ENCODE data around the gene STAT1. TPM values are rescaled to one million over a fixed set of nuclear protein-coding genes. Genes with fewer than 3 reads are reported as not detected.

STAT1 gene
- total RNA-seq = 74.0 and 76.5 TPM in 2 replicates
- long read RNA-seq, full-length matches to known transcripts = 394 of 522 reads
- long read RNA-seq, partial matches to known transcripts = 88 of 522 reads
- long read RNA-seq, other reads (novel, unspliced or antisense) = 40 of 522 reads

DNA sequence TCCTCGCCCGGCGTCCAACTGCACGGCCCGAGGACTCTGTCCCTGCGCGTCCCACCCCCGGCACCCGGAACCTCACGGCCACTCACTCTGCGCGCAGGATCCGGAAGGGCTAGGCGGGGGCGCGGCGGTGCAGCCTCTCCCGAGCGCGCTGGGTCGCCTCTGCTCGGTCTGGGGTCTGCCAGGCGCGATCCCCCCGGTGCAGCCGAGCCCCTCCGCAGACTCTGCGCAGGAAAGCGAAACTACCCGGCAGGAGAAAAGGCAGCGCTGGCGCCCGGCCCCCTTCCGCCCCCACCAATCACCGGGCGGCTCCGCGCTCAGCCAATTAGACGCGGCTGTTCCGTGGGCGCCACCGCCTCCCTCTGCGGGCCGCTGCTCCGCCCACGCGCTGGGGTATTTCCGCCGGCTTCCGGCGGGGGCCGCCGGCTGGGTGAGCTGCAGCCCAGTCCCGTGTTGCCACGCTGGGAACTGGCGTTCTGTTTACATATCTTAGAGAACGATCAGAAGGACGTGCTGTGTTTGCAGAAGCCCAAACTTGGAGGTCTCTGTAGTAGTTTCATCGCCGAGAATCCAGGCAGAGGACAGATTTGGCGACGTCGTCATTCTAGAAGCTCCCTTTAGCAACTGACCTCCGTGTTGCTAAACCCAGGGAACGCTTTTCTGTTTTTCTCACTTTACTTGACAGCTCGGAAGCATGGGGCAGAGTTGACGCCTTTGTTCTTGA is at the start of gene STAT1:
TSS of gene STAT1 (minus strand) at position 240 of the 721 bp plus-strand sequence. CDS start 4,168 bp downstream, outside the sequence.
- H3K4me1 Mint-ChIP-seq (ENCODE audit: unreplicated experiment) = peaks cover 8% of the 10 kb centered on the region
- H3K27me3 Mint-ChIP-seq (ENCODE audit: unreplicated experiment) = no peaks in the 10 kb centered on the region
- H3K36me3 Mint-ChIP-seq (ENCODE audit: unreplicated experiment) = peaks cover 13% of the 10 kb centered on the region

DNA sequence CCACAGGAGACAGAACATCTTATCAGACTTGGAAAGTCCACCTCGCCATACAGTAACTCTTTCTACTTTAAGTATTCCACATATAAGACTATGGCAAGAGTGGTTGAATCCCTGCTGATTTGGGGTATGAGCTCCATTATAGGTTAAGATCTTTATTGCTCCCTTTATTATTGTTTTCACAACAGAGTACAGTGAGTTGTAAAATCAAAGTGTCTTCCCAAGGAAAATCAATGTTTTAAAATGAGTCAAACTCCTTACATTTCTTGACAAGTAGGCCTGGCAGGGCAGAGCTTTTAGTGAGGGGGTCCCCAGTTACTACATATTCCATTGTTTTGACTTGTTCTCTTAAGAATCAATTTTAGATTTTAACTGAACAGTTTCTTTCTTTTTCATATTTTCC is 49.6 kb upstream of the STAT1 start:
- TF ChIP-seq, protein P1, sequence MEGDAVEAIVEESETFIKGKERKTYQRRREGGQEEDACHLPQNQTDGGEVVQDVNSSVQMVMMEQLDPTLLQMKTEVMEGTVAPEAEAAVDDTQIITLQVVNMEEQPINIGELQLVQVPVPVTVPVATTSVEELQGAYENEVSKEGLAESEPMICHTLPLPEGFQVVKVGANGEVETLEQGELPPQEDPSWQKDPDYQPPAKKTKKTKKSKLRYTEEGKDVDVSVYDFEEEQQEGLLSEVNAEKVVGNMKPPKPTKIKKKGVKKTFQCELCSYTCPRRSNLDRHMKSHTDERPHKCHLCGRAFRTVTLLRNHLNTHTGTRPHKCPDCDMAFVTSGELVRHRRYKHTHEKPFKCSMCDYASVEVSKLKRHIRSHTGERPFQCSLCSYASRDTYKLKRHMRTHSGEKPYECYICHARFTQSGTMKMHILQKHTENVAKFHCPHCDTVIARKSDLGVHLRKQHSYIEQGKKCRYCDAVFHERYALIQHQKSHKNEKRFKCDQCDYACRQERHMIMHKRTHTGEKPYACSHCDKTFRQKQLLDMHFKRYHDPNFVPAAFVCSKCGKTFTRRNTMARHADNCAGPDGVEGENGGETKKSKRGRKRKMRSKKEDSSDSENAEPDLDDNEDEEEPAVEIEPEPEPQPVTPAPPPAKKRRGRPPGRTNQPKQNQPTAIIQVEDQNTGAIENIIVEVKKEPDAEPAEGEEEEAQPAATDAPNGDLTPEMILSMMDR (IDR thresholded peaks at IDR 0.05) = no peak
- no peak overlapping the region for H3K27ac Mint-ChIP-seq (ENCODE audit: unreplicated experiment)
- no peak for DNase-seq (ENCODE audit: extremely low spot score, unreplicated experiment)
- H3K27me3 Mint-ChIP-seq (ENCODE audit: unreplicated experiment) = no peaks in the 10 kb centered on the region
- H3K4me1 Mint-ChIP-seq (ENCODE audit: unreplicated experiment) = no peaks in the 10 kb centered on the region
- H3K9me3 Mint-ChIP-seq (ENCODE audit: unreplicated experiment) = no peaks in the 10 kb centered on the region
- no peaks in the 10 kb centered on the region for H3K36me3 Mint-ChIP-seq (ENCODE audit: unreplicated experiment)
- no peak overlapping the region for H3K4me3 Mint-ChIP-seq (ENCODE audit: unreplicated experiment)

More for the DNA sequence above, at the start of gene STAT1:
- DNase-seq (ENCODE audit: extremely low spot score, unreplicated experiment) = peak; percentile 99
- Mint-ChIP-seq H3K4me3 (ENCODE audit: unreplicated experiment) (no peak within 1 kb of the TSS), H3K9me3 (ENCODE audit: unreplicated experiment) (no peaks in the 10 kb centered on the region), H3K27ac (ENCODE audit: unreplicated experiment) (no peak within 1 kb of the TSS)
- TF ChIP-seq, protein P1 (IDR thresholded peaks at IDR 0.05) = no peak

DNA sequence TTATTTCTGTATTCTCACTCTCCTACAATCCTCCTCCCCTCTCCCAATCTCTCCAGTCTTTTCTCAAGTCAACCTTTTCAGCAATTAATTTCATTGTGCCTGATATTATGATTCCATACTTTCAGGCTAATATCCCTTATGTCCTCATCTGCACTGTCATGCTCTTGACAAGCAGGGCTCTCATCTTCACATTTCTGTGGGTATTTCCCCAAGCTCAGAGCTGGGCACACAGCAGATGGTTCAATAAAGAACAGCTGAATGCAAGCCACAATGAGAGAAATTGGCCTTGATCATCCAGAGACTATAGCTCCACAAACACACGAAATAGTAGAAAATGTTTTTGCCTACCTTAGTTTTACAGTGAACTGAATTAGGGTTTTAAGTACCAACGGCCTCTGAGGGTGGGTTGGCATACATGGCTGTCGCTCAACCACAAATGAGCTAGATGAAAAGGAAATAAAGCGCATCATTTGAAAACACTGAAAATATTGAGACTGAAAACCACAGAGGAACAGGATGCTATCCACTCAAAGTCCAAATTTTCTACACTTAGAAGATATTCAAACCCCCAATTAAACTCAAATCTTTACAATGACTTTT is 47.5 kb upstream of the STAT1 start:
- TF ChIP-seq, protein P1 (IDR thresholded peaks at IDR 0.05) = no peak
- Mint-ChIP-seq H3K4me3 (ENCODE audit: unreplicated experiment) (no peak overlapping the region), H3K9me3 (ENCODE audit: unreplicated experiment) (no peaks in the 10 kb centered on the region), H3K27me3 (ENCODE audit: unreplicated experiment) (no peaks in the 10 kb centered on the region), H3K4me1 (ENCODE audit: unreplicated experiment) (peaks cover 3% of the 10 kb centered on the region), H3K36me3 (ENCODE audit: unreplicated experiment) (no peaks in the 10 kb centered on the region), H3K27ac (ENCODE audit: unreplicated experiment) (no peak overlapping the region)
- DNase-seq (ENCODE audit: extremely low spot score, unreplicated experiment) = no peak

DNA sequence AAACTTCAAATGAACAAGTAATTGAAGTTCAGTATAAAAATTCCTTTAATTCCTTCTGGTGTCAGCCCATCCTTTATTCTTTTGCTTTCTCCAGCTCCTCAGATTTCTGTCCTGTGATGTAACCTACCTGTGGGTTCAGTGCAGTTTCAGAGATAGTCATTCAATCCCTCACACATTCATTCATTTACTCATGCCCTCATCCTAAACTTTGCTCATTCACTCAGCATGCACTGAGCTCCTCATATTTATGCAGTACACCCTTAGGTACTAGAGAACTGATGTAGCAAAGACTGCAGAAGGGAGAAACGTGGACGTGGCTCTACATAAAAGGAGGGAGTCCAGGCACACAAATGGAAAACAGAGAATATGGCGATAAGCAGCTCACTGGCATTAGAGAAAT is 45.3 kb upstream of the STAT1 start:
- H3K27ac Mint-ChIP-seq (ENCODE audit: unreplicated experiment) = no peak overlapping the region
- no peak overlapping the region for H3K4me3 Mint-ChIP-seq (ENCODE audit: unreplicated experiment)
- H3K9me3 Mint-ChIP-seq (ENCODE audit: unreplicated experiment) = no peaks in the 10 kb centered on the region
- TF ChIP-seq, protein P1 (IDR thresholded peaks at IDR 0.05) = no peak
- DNase-seq (ENCODE audit: extremely low spot score, unreplicated experiment) = no peak
- H3K4me1 Mint-ChIP-seq (ENCODE audit: unreplicated experiment) = peaks cover 9% of the 10 kb centered on the region
- no peaks in the 10 kb centered on the region for H3K36me3 Mint-ChIP-seq (ENCODE audit: unreplicated experiment)
- no peaks in the 10 kb centered on the region for H3K27me3 Mint-ChIP-seq (ENCODE audit: unreplicated experiment)

DNA sequence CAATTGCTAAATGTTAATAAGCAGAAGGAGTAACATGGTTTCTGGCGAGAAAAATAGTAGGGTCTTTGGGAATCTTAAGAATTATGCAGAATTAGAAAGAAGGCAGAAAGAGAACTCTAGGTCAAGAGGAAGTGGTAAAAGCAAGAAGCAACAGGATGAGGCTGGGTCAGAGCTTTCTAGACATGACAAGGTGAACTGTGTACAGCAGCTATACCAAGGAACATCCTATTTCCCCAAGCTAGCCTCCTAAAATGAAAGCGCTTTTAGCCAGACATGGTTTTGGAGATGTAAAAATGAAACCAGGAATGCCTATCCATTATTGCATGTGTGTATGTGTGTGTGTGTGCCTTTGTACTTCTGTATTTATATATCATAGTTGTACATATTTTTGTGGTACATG is 42.3 kb upstream of the STAT1 start:
- no peaks in the 10 kb centered on the region for H3K9me3 Mint-ChIP-seq (ENCODE audit: unreplicated experiment)
- no peaks in the 10 kb centered on the region for H3K36me3 Mint-ChIP-seq (ENCODE audit: unreplicated experiment)
- H3K4me1 Mint-ChIP-seq (ENCODE audit: unreplicated experiment) = peaks cover 9% of the 10 kb centered on the region
- TF ChIP-seq, protein P1 (IDR thresholded peaks at IDR 0.05) = no peak
- H3K27me3 Mint-ChIP-seq (ENCODE audit: unreplicated experiment) = no peaks in the 10 kb centered on the region
- H3K27ac Mint-ChIP-seq (ENCODE audit: unreplicated experiment) = no peak overlapping the region
- DNase-seq (ENCODE audit: extremely low spot score, unreplicated experiment) = no peak
- no peak overlapping the region for H3K4me3 Mint-ChIP-seq (ENCODE audit: unreplicated experiment)
